Stomach smooth muscle (tissue), 2 donors: ENCODE data around the gene ANKH.

Source experiments
- H3K27ac ChIP-seq: one replicate; pipeline ENCODE4 v1.7.0; 2013; ENCODE audit warnings: mild to moderate bottlenecking, low read length, inconsistent platforms
- H3K27me3 ChIP-seq, 2 donors: one replicate each; pipeline ENCODE4 v1.7.0; 2013; ENCODE audit warnings: low read length in 2 of 2; ENCODE audit not compliant: insufficient read depth in 2 of 2, control insufficient read depth in 1 of 2
- H3K36me3 ChIP-seq, 2 donors: one replicate each; pipeline ENCODE4 v1.7.0; 2013; ENCODE audit warnings: low read length in 2 of 2; ENCODE audit not compliant: control insufficient read depth in 2 of 2, insufficient read depth in 2 of 2
- H3K4me1 ChIP-seq: one replicate; pipeline ENCODE4 v1.7.0; 2013; ENCODE audit warnings: low read length; ENCODE audit not compliant: control insufficient read depth, insufficient read depth
- H3K4me3 ChIP-seq, 2 donors: one replicate each; pipeline ENCODE4 v1.7.0; 2013; ENCODE audit warnings: low read length in 2 of 2
- H3K9ac ChIP-seq, 2 donors: one replicate each; pipeline ENCODE4 v1.7.0; 2013; ENCODE audit warnings: low read length in 2 of 2, mild to moderate bottlenecking in 1 of 2
- H3K9me3 ChIP-seq, 2 donors: one replicate each; pipeline ENCODE4 v1.7.0; 2013; ENCODE audit warnings: low read length in 2 of 2; ENCODE audit not compliant: control insufficient read depth in 2 of 2
- donor health status: healthy.
- donor health status: Pancreatic carcinoma.

The ANKH gene

DNA sequence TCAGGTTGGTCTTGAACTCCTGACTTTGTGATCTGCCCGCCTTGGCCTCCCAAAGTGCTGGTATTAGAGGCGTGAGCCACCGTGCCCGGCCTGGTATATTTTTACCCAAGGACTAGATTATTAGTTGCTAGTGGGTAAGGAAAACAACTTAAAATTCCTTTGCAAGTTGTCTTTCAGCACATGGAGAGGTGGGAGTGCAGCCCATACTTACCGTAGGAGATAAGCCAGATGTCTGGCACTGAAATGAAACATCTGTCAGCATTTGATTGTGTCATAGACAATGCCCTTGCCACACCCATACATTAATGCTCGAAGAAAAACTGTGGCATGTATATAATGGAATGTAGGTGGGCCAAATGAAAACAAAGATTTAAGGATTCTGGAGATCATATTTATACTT lies 36.6 kb upstream of the ANKH start:
- no peaks in the 10 kb centered on the region for H3K4me1 ChIP-seq
- no peak overlapping the region for H3K4me3 ChIP-seq
- H3K9ac ChIP-seq = no peak overlapping the region
- no peaks in the 10 kb centered on the region for H3K27me3 ChIP-seq
- no peaks in the 10 kb centered on the region for H3K9me3 ChIP-seq
- no peaks in the 10 kb centered on the region for H3K36me3 ChIP-seq
- no peak overlapping the region for H3K27ac ChIP-seq

- no peak overlapping the region for H3K27ac ChIP-seq
Measured at GRCh38 chr5:14906628-14907027, 35.0 kb upstream of the ANKH start.

GRCh38 chr5:14902826-14903560 lies 31.4 kb upstream of the ANKH start:
- H3K4me3 ChIP-seq = no peak overlapping the region
- H3K27me3 ChIP-seq = no peaks in the 10 kb centered on the region
- no peaks in the 10 kb centered on the region for H3K4me1 ChIP-seq
- no peak overlapping the region for H3K27ac ChIP-seq
- H3K9ac ChIP-seq = no peak overlapping the region
- no peaks in the 10 kb centered on the region for H3K36me3 ChIP-seq
- H3K9me3 ChIP-seq = no peaks in the 10 kb centered on the region

More at GRCh38 chr5:14906628-14907027, 35.0 kb upstream of the ANKH start:
- H3K9me3 ChIP-seq = no peaks in the 10 kb centered on the region
- no peak overlapping the region for H3K9ac ChIP-seq
- no peaks in the 10 kb centered on the region for H3K36me3 ChIP-seq
- H3K27me3 ChIP-seq = no peaks in the 10 kb centered on the region
- H3K4me1 ChIP-seq = no peaks in the 10 kb centered on the region
- H3K4me3 ChIP-seq = no peak overlapping the region

- Histone ChIP-seq H3K9me3 (no peaks in the 10 kb centered on the region), H3K27ac (no peak overlapping the region), H3K4me3 (no peak overlapping the region), H3K9ac (no peak overlapping the region), H3K27me3 (no peaks in the 10 kb centered on the region), H3K4me1 (no peaks in the 10 kb centered on the region), H3K36me3 (no peaks in the 10 kb centered on the region)
Measured at GRCh38 chr5:14901462-14902051, 30.0 kb upstream of the ANKH start.

DNA sequence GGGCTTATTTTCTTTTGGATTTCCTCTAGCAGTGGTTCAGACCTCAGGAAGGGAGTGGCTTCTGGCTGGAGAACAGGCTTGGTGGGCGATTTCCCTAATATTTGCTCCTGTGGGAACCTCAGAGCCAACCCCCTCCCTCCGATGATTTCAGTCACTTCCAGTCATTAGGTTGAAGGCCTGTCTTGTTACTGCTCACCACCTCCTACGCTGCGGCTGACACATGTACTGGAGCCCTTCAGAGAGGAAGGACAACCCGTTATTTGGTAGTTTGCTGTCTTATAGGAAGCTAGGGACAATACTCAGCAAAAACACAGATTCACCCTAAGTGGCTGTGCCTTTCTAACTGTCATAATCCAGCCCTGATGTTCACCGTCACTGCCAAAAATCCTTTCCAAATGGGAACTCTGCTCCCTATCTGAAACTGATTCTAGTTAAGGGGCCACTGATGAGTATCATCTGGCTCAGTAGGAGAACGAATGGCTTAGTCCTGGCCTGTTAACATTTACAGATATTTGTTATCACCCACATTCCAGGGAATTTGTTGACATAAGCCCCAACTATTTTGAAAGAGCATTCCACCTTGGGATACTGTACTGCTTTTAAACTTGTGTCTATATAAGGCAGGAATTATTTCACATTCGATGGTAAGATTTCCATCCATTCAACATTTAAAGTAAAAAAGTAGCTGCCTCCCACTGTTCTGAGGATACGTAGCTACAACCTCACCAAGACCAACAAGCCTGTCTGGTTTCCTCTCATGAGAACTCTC lies 29.3 kb upstream of the ANKH start:
- no peak overlapping the region for H3K27ac ChIP-seq
- no peak overlapping the region for H3K9ac ChIP-seq
- no peaks in the 10 kb centered on the region for H3K4me1 ChIP-seq
- no peaks in the 10 kb centered on the region for H3K27me3 ChIP-seq
- no peak overlapping the region for H3K4me3 ChIP-seq
- H3K9me3 ChIP-seq = no peaks in the 10 kb centered on the region
- no peaks in the 10 kb centered on the region for H3K36me3 ChIP-seq

- H3K36me3 ChIP-seq = no peaks in the 10 kb centered on the region
- no peak overlapping the region for H3K27ac ChIP-seq
- H3K27me3 ChIP-seq = no peaks in the 10 kb centered on the region
- no peak overlapping the region for H3K9ac ChIP-seq
- no peak overlapping the region for H3K4me3 ChIP-seq
- no peaks in the 10 kb centered on the region for H3K4me1 ChIP-seq
- no peaks in the 10 kb centered on the region for H3K9me3 ChIP-seq
Measured at GRCh38 chr5:14896131-14896530, 24.6 kb upstream of the ANKH start.

DNA sequence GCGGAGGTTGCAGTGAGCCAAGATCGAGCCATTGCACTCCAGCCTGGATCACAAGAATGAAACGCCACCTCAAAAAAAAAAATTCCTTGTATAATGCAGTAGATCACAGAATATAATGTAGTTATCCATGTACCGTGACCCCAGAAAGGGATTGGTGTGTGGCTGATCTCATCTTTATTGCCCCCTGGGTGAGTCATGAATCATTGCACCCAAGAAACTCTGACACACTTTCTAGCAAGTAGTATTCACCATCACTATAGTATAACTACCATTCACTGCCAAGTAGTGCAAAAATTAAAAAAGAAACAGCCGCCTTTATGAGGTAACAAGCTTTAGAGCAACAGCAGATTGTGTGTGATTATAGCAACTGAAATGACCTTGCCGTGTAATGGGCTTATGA lies 23.7 kb upstream of the ANKH start:
- H3K9ac ChIP-seq = no peak overlapping the region
- H3K9me3 ChIP-seq = no peaks in the 10 kb centered on the region
- no peaks in the 10 kb centered on the region for H3K27me3 ChIP-seq
- no peak overlapping the region for H3K4me3 ChIP-seq
- no peak overlapping the region for H3K27ac ChIP-seq
- H3K36me3 ChIP-seq = no peaks in the 10 kb centered on the region
- H3K4me1 ChIP-seq = no peaks in the 10 kb centered on the region

DNA sequence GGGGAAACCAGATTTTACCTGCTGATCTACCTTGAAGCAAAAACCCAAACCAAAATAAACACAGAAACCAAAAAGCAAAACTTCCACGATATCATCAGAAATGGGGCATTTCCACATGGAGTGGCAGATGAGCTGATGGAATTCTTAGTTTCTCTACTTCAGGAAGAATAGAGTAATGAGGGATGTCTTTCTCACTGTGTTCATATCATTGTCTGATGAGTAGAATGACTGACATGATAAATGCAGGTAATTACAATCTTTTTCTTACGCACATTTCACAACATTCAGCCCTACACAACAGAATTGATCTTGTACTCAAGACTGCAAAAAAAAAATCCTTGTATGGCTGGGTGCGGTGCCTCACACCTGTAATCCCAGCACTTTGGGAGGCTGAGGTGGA lies 23.2 kb upstream of the ANKH start:
- no peaks in the 10 kb centered on the region for H3K27me3 ChIP-seq
- H3K36me3 ChIP-seq = no peaks in the 10 kb centered on the region
- no peak overlapping the region for H3K4me3 ChIP-seq
- no peak overlapping the region for H3K9ac ChIP-seq
- no peak overlapping the region for H3K27ac ChIP-seq
- no peaks in the 10 kb centered on the region for H3K4me1 ChIP-seq
- no peaks in the 10 kb centered on the region for H3K9me3 ChIP-seq

DNA sequence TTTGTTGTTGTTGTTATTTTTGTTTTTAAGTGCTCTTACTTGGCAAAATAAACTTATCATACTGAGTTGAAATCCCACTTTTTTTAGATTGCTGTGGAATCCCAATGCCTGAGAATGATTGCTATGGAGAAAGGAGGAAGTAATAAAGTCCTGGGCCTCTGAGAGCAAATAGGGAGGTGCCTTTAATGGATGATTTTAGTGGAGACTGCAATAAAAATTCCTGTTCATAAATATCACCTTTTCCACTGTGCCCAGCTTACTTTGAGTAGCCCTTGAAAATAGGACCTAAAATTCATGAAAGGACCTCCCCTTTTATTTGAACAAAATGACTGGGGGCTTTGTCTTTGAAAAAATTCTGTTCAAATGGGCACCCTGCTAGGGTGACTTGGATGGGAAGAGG lies 21.8 kb upstream of the ANKH start:
- Histone ChIP-seq H3K27me3 (no peaks in the 10 kb centered on the region), H3K4me3 (no peak overlapping the region), H3K36me3 (no peaks in the 10 kb centered on the region), H3K9ac (no peak overlapping the region), H3K4me1 (no peaks in the 10 kb centered on the region), H3K9me3 (no peaks in the 10 kb centered on the region), H3K27ac (no peak overlapping the region)

DNA sequence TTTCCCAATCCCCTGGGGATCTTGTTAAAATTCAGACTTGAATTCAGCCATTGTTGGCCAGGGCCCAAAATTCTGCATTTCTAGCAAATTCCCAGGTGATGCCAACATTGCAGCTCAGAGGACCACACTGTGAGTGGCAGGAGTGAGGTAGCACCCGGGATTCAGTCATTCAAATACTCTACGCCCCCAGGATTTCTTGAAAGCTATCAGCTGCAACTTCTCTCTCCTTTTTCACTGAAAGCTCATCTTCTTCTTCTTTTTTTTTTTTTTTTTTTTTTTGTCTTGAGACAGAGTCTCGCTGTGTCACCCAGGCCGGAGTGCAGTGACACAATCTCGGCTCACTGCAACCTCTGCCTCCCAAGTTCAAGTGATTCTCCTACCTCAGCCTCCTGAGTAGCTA lies 19.3 kb upstream of the ANKH start:
- Histone ChIP-seq H3K27me3 (no peaks in the 10 kb centered on the region), H3K4me3 (no peak overlapping the region), H3K9me3 (no peaks in the 10 kb centered on the region), H3K27ac (no peak overlapping the region), H3K9ac (no peak overlapping the region), H3K36me3 (no peaks in the 10 kb centered on the region), H3K4me1 (no peaks in the 10 kb centered on the region)
